ENCODE measurements around the gene ZNF784.

ZNF784 gene

GRCh38 chr19:55638864-55639359 lies 14.5 kb upstream of the ZNF784 start (continued):
- TF ChIP-seq, protein P1, sequence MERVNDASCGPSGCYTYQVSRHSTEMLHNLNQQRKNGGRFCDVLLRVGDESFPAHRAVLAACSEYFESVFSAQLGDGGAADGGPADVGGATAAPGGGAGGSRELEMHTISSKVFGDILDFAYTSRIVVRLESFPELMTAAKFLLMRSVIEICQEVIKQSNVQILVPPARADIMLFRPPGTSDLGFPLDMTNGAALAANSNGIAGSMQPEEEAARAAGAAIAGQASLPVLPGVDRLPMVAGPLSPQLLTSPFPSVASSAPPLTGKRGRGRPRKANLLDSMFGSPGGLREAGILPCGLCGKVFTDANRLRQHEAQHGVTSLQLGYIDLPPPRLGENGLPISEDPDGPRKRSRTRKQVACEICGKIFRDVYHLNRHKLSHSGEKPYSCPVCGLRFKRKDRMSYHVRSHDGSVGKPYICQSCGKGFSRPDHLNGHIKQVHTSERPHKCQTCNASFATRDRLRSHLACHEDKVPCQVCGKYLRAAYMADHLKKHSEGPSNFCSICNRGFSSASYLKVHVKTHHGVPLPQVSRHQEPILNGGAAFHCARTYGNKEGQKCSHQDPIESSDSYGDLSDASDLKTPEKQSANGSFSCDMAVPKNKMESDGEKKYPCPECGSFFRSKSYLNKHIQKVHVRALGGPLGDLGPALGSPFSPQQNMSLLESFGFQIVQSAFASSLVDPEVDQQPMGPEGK (tag by site-specific recombination; IDR thresholded peaks at IDR 0.05) = peak; percentile 57
- TF ChIP-seq ZNF324 (tag by site-specific recombination; IDR thresholded peaks at IDR 0.05) (no peak), ZNF843 (tag by site-specific recombination; IDR thresholded peaks at IDR 0.05) (0 out of 2 replicates have a peak, but pooled peaks have one; percentile 45), SCRT1 (tag by site-specific recombination; IDR thresholded peaks at IDR 0.05; ENCODE audit: borderline replicate concordance) (no peak), ZNF48 (tag by site-specific recombination; IDR thresholded peaks at IDR 0.05) (no peak), REPIN1 (tag by site-specific recombination; IDR thresholded peaks at IDR 0.05; ENCODE audit: low read depth) (no peak), ZFP69B (tag by site-specific recombination; IDR thresholded peaks at IDR 0.05) (peak; percentile 60; the same call in 1 of the 2 replicates), SP3 (tag by site-specific recombination; IDR thresholded peaks at IDR 0.05) (0 out of 2 replicates have a peak, but pooled peaks have one; percentile 22), ZNF274 (IDR thresholded peaks at IDR 0.05; ENCODE audit: low read length) (no peak), ZNF274 (tag by site-specific recombination; IDR thresholded peaks at IDR 0.05; ENCODE audit: borderline replicate concordance) (no peak), HOXA7 (CRISPR knock-in tag; IDR thresholded peaks at IDR 0.05; ENCODE audit: borderline replicate concordance) (no peak), ZNF571 (tag by site-specific recombination; IDR thresholded peaks at IDR 0.05) (no peak), ZNF292 (tag by site-specific recombination; IDR thresholded peaks at IDR 0.05; ENCODE audit: borderline replicate concordance, low read depth) (no peak), SALL2 (tag by site-specific recombination; IDR thresholded peaks at IDR 0.05; ENCODE audit: borderline replicate concordance) (no peak), ZNF24 (tag by site-specific recombination; IDR thresholded peaks at IDR 0.05) (no peak), ZNF768 (tag by site-specific recombination; IDR thresholded peaks at IDR 0.05) (no peak), FEZF1 (tag by site-specific recombination; IDR thresholded peaks at IDR 0.05) (0 out of 2 replicates have a peak, but pooled peaks have one; percentile 14), ZNF140 (tag by site-specific recombination; IDR thresholded peaks at IDR 0.05) (no peak), ZBTB6 (tag by site-specific recombination; IDR thresholded peaks at IDR 0.05) (no peak), GLIS1 (tag by site-specific recombination; IDR thresholded peaks at IDR 0.05) (no peak), BCL11A (tag by site-specific recombination; IDR thresholded peaks at IDR 0.05; ENCODE audit: low read depth) (no peak), ZNF202 (tag by site-specific recombination; IDR thresholded peaks at IDR 0.05; ENCODE audit: borderline replicate concordance) (no peak), ZNF777 (tag by site-specific recombination; IDR thresholded peaks at IDR 0.05; ENCODE audit: borderline replicate concordance) (no peak), ZNF335 (tag by site-specific recombination; conservative IDR thresholded peaks at IDR 0.05) (peak; percentile 48), ZBTB8A (tag by site-specific recombination; IDR thresholded peaks at IDR 0.05) (no peak), SP7 (tag by site-specific recombination; IDR thresholded peaks at IDR 0.05) (peak; percentile 66), ZNF548 (tag by site-specific recombination; IDR thresholded peaks at IDR 0.05) (no peak), ZNF596 (tag by site-specific recombination; IDR thresholded peaks at IDR 0.05) (no peak), ZNF366 (tag by site-specific recombination; conservative IDR thresholded peaks at IDR 0.05) (no peak), ELK4 (IDR thresholded peaks at IDR 0.05; ENCODE audit: borderline replicate concordance, low read depth, low read length) (no peak), ZNF558 (tag by site-specific recombination; IDR thresholded peaks at IDR 0.05) (no peak), REST (tag by site-specific recombination; IDR thresholded peaks at IDR 0.05) (no peak), KLF7 (tag by site-specific recombination; IDR thresholded peaks at IDR 0.05; ENCODE audit: borderline replicate concordance) (no peak)
- TF ChIP-seq, protein P2, sequence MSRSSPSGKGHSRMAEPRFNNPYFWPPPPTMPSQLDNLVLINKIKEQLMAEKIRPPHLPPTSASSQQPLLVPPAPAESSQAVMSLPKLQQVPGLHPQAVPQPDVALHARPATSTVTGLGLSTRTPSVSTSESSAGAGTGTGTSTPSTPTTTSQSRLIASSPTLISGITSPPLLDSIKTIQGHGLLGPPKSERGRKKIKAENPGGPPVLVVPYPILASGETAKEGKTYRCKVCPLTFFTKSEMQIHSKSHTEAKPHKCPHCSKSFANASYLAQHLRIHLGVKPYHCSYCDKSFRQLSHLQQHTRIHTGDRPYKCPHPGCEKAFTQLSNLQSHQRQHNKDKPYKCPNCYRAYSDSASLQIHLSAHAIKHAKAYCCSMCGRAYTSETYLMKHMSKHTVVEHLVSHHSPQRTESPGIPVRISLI (tag by site-specific recombination; IDR thresholded peaks at IDR 0.05) = peak; percentile 80
